Forelimb muscle (tissue), 1 donor: ENCODE data around the gene MRPL14. TPM values are rescaled to one million over a fixed set of nuclear protein-coding genes. Genes with fewer than 3 reads are reported as not detected.

Source experiments
- DNase-seq: peaks from one replicate; pipeline ENCODE4 v3.0.0-alpha.2; 2013; ENCODE audit warnings: low read depth
- polyA plus RNA-seq: library from polyadenylated mRNA; unstranded; fragments of 120-200 nt; gene quantifications from one replicate; pipeline ENCODE4 v1.2.1, GENCODE V29; 2013; ENCODE audit not compliant: insufficient read length

MRPL14 gene
- polyA plus RNA-seq, 1 donor: 34.2 TPM

GRCh38 chr6:44067173-44068139 lies 59.8 kb downstream of the MRPL14 start:
- DNase-seq: no peak

GRCh38 chr6:44066394-44067172 lies 60.7 kb downstream of the MRPL14 start:
- no peak for DNase-seq

GRCh38 chr6:44065443-44066140 lies 61.7 kb downstream of the MRPL14 start:
- no peak for DNase-seq

- DNase-seq: no peak
Observed at GRCh38 chr6:44064948-44065272, 62.3 kb downstream of the MRPL14 start.

GRCh38 chr6:44064089-44064947 lies 62.9 kb downstream of the MRPL14 start:
- no peak for DNase-seq

- DNase-seq: no peak
Observed at GRCh38 chr6:44063561-44064059, 63.6 kb downstream of the MRPL14 start.

Other genes with a start within 250 kb of the MRPL14 start
- gene TMEM63B, start 102 bp upstream of the MRPL14 start, polyA plus RNA-seq: 17.7 TPM
- 0.56 TPM for gene CAPN11, start 31.4 kb upstream of the MRPL14 start, polyA plus RNA-seq
- 21.9 TPM for gene MYMX, start 89.5 kb upstream of the MRPL14 start, polyA plus RNA-seq
- 86.2 TPM for gene SLC29A1, start 96.1 kb upstream of the MRPL14 start, polyA plus RNA-seq
- 991 TPM for gene HSP90AB1, start 119.6 kb upstream of the MRPL14 start, polyA plus RNA-seq
- gene SLC35B2, start 130.1 kb upstream of the MRPL14 start, polyA plus RNA-seq: 28.8 TPM
- 4.6 TPM for gene NFKBIE, start 138.1 kb upstream of the MRPL14 start, polyA plus RNA-seq
- gene TMEM151B, start 143.0 kb upstream of the MRPL14 start, polyA plus RNA-seq: 0.25 TPM
- gene AARS2, start 185.9 kb upstream of the MRPL14 start, polyA plus RNA-seq: 8.4 TPM
- not detected for gene SPATS1, start 215.2 kb upstream of the MRPL14 start, polyA plus RNA-seq